Measurements from ENCODE around the gene LRIT3.

LRIT3 gene

DNA sequence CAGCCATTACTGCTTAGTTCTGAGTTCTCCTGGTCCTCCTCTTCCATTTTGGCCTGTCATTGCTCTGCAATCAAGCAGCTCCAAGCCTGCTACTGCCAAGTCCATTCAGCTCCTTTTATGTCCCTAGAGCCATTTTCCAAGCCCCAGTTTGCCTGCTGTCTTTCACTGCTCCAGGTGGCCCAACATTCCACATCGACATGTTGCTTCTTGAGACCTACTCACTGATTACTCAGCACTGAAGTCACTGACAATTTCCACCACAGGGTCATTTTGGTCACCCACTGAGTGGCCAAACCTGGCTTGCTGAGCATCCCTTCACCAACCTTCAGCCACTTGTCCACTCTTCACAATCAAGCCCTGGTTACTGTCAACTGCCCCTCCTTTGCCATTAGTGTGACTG is 27.2 kb downstream of the LRIT3 start:
- TF ChIP-seq FOXP2 (optimal IDR thresholded peaks at IDR 0.05; ENCODE audit: borderline replicate concordance, extremely low read depth, extremely low read length, insufficient read depth) (no peak), POLR2AphosphoS5 (IDR thresholded peaks at IDR 0.05; ENCODE audit: low read depth, low read length) (no peak), SIN3A (IDR thresholded peaks at IDR 0.05; ENCODE audit: borderline replicate concordance, insufficient read depth, low read length) (no peak), TAF1 (IDR thresholded peaks at IDR 0.05; ENCODE audit: borderline replicate concordance, insufficient read depth, low read length) (no peak)
- TF ChIP-seq, protein P1, sequence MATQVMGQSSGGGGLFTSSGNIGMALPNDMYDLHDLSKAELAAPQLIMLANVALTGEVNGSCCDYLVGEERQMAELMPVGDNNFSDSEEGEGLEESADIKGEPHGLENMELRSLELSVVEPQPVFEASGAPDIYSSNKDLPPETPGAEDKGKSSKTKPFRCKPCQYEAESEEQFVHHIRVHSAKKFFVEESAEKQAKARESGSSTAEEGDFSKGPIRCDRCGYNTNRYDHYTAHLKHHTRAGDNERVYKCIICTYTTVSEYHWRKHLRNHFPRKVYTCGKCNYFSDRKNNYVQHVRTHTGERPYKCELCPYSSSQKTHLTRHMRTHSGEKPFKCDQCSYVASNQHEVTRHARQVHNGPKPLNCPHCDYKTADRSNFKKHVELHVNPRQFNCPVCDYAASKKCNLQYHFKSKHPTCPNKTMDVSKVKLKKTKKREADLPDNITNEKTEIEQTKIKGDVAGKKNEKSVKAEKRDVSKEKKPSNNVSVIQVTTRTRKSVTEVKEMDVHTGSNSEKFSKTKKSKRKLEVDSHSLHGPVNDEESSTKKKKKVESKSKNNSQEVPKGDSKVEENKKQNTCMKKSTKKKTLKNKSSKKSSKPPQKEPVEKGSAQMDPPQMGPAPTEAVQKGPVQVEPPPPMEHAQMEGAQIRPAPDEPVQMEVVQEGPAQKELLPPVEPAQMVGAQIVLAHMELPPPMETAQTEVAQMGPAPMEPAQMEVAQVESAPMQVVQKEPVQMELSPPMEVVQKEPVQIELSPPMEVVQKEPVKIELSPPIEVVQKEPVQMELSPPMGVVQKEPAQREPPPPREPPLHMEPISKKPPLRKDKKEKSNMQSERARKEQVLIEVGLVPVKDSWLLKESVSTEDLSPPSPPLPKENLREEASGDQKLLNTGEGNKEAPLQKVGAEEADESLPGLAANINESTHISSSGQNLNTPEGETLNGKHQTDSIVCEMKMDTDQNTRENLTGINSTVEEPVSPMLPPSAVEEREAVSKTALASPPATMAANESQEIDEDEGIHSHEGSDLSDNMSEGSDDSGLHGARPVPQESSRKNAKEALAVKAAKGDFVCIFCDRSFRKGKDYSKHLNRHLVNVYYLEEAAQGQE (IDR thresholded peaks at IDR 0.05; ENCODE audit: insufficient read depth in 1 of 2, low read depth in 2 of 2, low read length in 2 of 2) = no peak

DNA sequence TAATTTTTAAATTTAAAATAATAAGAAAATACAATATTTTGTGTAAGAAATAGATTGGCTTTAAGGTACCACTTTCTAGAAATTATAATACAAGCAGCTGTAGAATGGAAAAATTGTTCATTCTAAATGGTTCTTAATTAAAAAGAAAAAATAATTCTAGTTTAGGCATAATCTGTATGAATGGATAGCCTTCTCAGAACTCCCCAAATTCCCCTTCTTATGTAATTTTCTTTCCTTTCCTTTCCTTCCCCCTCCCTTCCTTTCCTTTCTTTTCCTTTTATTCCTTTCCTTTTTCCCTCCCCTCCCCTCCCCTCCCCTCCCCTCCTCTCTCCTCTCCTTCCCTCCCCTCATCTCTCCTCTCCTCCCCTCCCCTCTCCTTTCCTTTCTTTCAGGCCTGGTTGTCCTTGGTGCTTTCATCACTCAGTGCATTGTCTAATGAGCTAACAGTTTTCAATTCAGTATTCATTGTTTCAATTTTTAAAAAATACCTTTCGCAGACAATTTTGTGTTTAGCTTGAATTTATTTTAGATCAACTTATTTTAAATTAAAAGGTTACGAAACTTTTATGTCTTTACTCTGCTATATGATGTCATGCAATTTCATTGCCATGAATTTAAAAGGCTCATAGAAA is 28.8 kb downstream of the LRIT3 start:
- TF ChIP-seq, protein P1 (IDR thresholded peaks at IDR 0.05; ENCODE audit: insufficient read depth in 1 of 2, low read depth in 2 of 2, low read length in 2 of 2) = no peak

DNA sequence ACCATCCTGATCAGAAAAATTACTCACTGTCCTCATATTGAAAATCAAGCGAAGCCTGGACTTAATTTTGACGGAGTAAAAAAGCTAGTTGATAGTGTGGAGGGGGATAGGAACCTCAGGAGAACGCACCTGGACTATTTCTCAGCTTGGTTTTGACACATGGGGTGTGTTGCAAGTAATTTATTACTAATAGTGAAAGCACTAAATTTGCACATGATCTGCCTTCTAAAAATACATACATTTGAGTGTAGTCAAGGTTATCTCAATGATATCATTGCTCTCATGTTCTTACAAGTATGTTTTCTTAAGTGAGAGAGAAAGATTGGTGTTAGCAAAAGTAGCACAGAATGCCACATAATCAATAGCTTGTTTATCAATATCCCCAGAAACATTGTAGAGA is 29.5 kb downstream of the LRIT3 start:
- TF ChIP-seq SIN3A (IDR thresholded peaks at IDR 0.05; ENCODE audit: borderline replicate concordance, insufficient read depth, low read length) (no peak), FOXP2 (optimal IDR thresholded peaks at IDR 0.05; ENCODE audit: borderline replicate concordance, extremely low read depth, extremely low read length, insufficient read depth) (no peak), POLR2AphosphoS5 (IDR thresholded peaks at IDR 0.05; ENCODE audit: low read depth, low read length) (no peak), TAF1 (IDR thresholded peaks at IDR 0.05; ENCODE audit: borderline replicate concordance, insufficient read depth, low read length) (no peak)
- TF ChIP-seq, protein P1 (IDR thresholded peaks at IDR 0.05; ENCODE audit: insufficient read depth in 1 of 2, low read depth in 2 of 2, low read length in 2 of 2) = no peak

DNA sequence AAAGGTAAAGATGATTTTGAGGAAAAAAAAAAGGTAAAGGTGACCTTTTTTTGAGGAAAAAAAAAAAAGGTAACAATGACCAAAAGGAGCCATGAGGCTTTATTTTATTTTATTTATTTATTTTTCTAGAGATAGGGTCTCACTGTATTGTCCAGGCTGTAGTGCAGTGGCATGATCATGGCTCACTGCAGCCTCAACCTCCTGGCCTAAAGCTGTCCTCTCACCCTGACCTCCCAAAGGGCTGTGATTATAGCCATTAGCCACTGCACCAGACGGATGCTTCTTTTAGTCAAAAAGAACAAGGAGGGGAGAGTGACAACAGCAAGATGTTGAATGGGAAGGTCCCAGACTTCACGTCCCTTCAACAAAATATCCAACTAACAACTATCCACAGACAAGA is 30.4 kb downstream of the LRIT3 start:
- TF ChIP-seq, protein P1 (IDR thresholded peaks at IDR 0.05; ENCODE audit: insufficient read depth in 1 of 2, low read depth in 2 of 2, low read length in 2 of 2) = no peak
- TF ChIP-seq FOXP2 (optimal IDR thresholded peaks at IDR 0.05; ENCODE audit: borderline replicate concordance, extremely low read depth, extremely low read length, insufficient read depth) (no peak), SIN3A (IDR thresholded peaks at IDR 0.05; ENCODE audit: borderline replicate concordance, insufficient read depth, low read length) (no peak), POLR2AphosphoS5 (IDR thresholded peaks at IDR 0.05; ENCODE audit: low read depth, low read length) (no peak), TAF1 (IDR thresholded peaks at IDR 0.05; ENCODE audit: borderline replicate concordance, insufficient read depth, low read length) (no peak)

DNA sequence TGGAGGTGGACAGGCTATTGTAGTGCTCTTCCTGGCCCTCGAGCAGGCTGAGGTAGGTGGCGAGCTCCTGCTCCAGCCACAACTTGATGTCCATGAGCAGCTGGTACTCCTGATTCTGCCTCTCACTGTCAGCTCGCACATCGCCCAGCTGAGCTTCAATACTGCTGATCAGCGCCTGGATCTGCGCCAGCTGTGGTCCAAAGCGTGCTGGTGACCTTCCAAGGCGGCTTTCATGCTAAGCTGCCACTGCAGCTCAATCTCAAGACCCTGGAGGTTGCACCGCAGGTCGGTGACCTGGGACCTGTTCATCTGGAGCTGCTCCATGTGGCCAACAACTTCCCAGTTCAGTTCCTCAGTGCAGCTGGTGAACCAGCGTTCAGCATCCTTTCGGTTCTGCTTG is 31.2 kb downstream of the LRIT3 start:
- TF ChIP-seq SIN3A (IDR thresholded peaks at IDR 0.05; ENCODE audit: borderline replicate concordance, insufficient read depth, low read length) = no peak
- no peak for TF ChIP-seq POLR2AphosphoS5 (IDR thresholded peaks at IDR 0.05; ENCODE audit: low read depth, low read length)
- TF ChIP-seq, protein P1 (IDR thresholded peaks at IDR 0.05; ENCODE audit: insufficient read depth in 1 of 2, low read depth in 2 of 2, low read length in 2 of 2) = no peak
- no peak for TF ChIP-seq FOXP2 (optimal IDR thresholded peaks at IDR 0.05; ENCODE audit: borderline replicate concordance, extremely low read depth, extremely low read length, insufficient read depth)
- TF ChIP-seq TAF1 (IDR thresholded peaks at IDR 0.05; ENCODE audit: borderline replicate concordance, insufficient read depth, low read length) = no peak
